Astrocyte of the spinal cord (primary cell): Measurements from ENCODE around the gene RSPH6A.

Source experiments
- DNase-seq: peaks from one replicate; pipeline ENCODE4 v3.0.0; 2011; ENCODE audit warnings: low read depth, low spot score
- H3K4me3 ChIP-seq: 2 replicates; pipeline ENCODE4 v1.5.1; 2011; ENCODE audit warnings: low read depth, mild to moderate bottlenecking, low read length, moderate library complexity
- CTCF ChIP-seq: IDR thresholded peaks from 2 replicates; pipeline ENCODE4 v1.5.1; 2012; ENCODE audit warnings: low read depth, mild to moderate bottlenecking, low read length, inconsistent platforms
- in situ Hi-C: cut with HindIII; loops from 2 replicates; pipeline ENCODE4 v1.10.0; 2017; ENCODE audit warnings: low sequenced_read_pairs

Gene RSPH6A

GRCh38 chr19:45821570-45821969 lies 6.5 kb upstream of the RSPH6A start:
- no peak for TF ChIP-seq CTCF
- H3K4me3 ChIP-seq: no peak overlapping the region
- no peak for DNase-seq
- in situ Hi-C loops: no loop called here

- in situ Hi-C loops: no loop called here
- no peak for TF ChIP-seq CTCF
These were observed 6.0 kb upstream of the RSPH6A start for GRCh38 chr19:45821103-45821521.

GRCh38 chr19:45820413-45821102 lies 5.5 kb upstream of the RSPH6A start:
- no peak for DNase-seq
- in situ Hi-C loops: no loop called here
- H3K4me3 ChIP-seq: no peak overlapping the region
- TF ChIP-seq CTCF: no peak

More at GRCh38 chr19:45821103-45821521, 6.0 kb upstream of the RSPH6A start:
- DNase-seq: no peak
- no peak overlapping the region for H3K4me3 ChIP-seq

- in situ Hi-C loops: no loop called here
- no peak for TF ChIP-seq CTCF
These were observed 4.7 kb upstream of the RSPH6A start for GRCh38 chr19:45819769-45820168.

GRCh38 chr19:45817725-45818301 lies 2.7 kb upstream of the RSPH6A start:
- in situ Hi-C loops: no loop called here
- TF ChIP-seq CTCF: no peak
- no peak for DNase-seq
- H3K4me3 ChIP-seq: no peak overlapping the region

More at GRCh38 chr19:45819769-45820168, 4.7 kb upstream of the RSPH6A start:
- DNase-seq: no peak
- H3K4me3 ChIP-seq: no peak overlapping the region

GRCh38 chr19:45817010-45817724 lies 2.1 kb upstream of the RSPH6A start:
- in situ Hi-C loops: no loop called here
- TF ChIP-seq CTCF: peak; percentile 94
- H3K4me3 ChIP-seq: no peak overlapping the region
- DNase-seq: peak; percentile 92
